Inflammatory macrophage (primary cell): ENCODE data around the gene TRAPPC1.
A peak's percentile ranks its signal among the peaks of the same experiment; 100 is the strongest.

Experiments
- DNase-seq, 2 donors: peaks; one replicate each; pipeline ENCODE4 v3.0.0-alpha.2; 2020 to 2022

The TRAPPC1 gene

GRCh38 chr17:7897773-7898172, 34.0 kb downstream of the TRAPPC1 start:
- peak; percentile 73 to 83 for DNase-seq

DNA sequence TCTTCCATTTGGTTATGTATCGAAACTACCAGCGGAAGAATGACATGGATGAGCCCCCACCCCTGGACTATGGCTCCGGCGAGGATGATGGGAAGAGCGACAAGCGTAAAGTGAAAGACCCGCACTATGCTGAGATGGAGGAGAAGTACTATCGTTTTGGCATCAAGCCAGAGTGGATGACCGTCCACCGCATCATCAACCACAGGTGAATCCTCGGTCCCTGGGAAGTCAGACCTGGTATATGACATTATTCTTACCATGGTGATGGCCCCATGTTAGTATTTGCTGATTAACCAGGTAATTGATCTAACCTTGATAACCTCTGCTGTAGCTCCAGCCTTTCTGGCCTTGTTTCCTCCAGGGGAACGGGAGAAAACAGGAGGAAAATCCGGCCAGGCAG, 34.7 kb downstream of the TRAPPC1 start:
- no peak for DNase-seq

GRCh38 chr17:7894866-7895265, 36.9 kb downstream of the TRAPPC1 start:
- DNase-seq, result no peak

- DNase-seq, result no peak
These were observed 37.5 kb downstream of the TRAPPC1 start for GRCh38 chr17:7894226-7894625.

GRCh38 chr17:7893187-7893880, 38.4 kb downstream of the TRAPPC1 start:
- no peak for DNase-seq

DNA sequence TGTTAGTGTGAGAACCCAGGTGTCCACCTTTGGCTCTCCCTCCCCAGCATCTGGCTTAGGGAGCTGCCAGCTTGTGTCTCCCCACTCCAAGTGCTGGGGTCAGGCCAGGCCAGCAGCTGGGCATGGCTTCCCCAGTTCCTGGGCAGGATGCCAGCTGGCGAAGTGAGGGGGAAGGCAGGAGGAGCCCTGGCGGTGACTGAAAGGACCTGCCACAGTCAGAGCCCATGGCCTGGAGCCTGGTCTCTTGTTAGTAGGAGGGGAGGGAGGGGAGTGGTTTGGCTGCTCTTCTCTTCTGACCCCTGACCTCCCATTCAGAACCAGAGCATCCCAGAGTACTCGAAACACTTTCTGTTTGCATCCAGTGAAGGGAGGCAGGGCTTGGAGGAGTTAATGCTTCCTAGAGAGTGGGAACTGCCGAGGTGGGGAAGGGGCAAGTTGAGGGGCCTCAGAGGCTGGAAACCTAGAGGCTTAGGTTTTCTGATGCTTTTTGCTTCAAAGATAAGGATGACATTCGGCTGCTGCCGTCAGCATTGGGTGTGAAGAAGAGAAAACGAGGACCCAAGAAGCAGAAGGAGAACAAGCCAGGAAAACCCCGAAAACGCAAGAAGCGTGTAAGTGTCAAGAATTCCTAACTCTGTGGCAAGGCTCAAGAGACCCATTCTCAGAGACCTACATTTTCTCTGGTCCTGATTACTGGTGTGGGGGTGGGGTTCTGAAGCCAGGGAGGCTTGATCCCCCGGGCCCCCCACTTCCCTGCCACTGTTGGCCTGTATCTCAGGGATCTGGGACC, 42.4 kb downstream of the TRAPPC1 start:
- peak; percentile 88 to 89 for DNase-seq

GRCh38 chr17:7888184-7888920, 43.4 kb downstream of the TRAPPC1 start, which contains the start of gene CHD3:
Gene CHD3, plus strand, starts transcription at chr17:7888789. Its CDS starts 212 bp downstream, at chr17:7889001.
- DNase-seq, result no peak

DNA sequence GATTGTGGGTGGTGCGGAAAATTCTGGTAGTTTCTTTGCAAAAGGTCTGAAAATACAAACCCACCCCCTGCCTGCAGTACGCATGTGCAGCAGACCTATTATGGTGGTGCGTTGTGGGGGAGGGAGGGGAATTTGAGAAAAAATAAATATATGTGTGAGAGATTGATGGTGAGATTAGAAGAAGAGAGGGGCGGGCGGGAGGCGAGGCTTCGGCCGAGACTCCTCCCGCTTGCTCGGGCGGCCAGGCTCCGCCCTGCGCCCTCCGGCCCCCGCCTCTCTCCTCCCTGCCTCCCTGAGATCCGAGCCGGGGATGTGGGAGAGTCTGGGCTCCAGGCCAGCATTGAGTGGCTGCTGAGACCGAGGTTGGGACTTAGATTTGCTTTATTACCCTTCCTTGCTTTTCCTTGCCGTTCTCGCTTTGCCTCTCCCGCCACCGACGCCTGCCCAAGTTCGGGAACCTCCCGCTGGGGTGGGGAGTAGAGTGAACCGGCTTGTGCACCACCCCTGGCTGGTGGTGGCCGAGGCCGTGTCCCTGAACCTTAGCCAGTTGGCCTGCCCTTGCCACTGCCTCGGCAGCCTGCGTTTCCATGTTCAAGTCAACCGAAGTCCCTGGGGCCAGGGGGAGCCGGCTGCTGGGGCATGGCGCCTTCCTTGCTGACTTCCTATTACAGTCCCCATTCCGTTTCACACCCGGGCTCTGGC, 44.1 kb downstream of the TRAPPC1 start:
- DNase-seq, result peak; percentile 76 to 82

- peak in 1 of 2 donors; percentile 45 for DNase-seq
These were observed 44.7 kb downstream of the TRAPPC1 start for GRCh38 chr17:7887038-7887481.

GRCh38 chr17:7886227-7887037, 45.3 kb downstream of the TRAPPC1 start:
- DNase-seq, result no peak

DNA sequence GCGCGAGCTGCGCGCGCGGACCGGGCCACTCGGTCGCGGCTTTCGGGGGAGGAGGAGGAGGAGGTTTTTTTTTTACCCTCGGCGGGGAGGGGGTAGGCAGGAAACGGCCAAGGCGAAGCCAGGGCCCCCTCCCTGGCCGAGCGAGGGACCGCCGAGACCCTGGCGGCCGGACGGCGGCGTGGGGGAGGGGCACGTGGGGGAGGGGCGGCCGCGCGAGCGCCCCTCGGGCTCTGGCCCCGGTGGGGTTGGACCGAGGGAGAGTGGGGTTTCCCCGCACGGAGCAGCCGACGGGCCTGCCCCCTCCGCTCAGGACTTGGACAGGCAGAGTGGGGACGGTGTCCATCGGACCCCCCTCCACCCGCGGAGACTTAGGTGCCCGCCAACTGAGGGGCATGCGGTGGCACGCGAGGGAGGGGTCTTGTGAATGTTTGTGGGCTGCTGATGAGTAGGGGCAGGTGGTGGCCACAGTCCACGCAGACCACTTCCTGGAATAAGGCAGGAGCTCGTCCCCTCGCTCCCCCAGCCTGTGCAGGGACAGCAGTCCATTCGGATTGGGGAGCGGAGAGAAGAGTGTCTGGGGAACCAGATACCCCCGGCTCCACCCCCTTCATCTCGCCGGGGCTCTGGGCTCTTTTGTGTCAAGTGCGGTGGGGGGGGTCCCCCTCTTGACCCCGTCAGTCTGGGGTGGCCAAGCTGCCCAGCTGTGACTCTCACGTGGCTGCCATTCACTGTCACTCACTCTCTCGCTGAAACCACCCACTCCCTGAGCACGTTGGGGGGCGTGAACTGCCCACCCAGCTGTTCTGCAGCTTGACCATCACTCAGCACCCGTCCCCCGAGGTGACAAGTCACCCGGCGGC, 46.1 kb downstream of the TRAPPC1 start:
- peak; percentile 30 to 40 for DNase-seq

DNA sequence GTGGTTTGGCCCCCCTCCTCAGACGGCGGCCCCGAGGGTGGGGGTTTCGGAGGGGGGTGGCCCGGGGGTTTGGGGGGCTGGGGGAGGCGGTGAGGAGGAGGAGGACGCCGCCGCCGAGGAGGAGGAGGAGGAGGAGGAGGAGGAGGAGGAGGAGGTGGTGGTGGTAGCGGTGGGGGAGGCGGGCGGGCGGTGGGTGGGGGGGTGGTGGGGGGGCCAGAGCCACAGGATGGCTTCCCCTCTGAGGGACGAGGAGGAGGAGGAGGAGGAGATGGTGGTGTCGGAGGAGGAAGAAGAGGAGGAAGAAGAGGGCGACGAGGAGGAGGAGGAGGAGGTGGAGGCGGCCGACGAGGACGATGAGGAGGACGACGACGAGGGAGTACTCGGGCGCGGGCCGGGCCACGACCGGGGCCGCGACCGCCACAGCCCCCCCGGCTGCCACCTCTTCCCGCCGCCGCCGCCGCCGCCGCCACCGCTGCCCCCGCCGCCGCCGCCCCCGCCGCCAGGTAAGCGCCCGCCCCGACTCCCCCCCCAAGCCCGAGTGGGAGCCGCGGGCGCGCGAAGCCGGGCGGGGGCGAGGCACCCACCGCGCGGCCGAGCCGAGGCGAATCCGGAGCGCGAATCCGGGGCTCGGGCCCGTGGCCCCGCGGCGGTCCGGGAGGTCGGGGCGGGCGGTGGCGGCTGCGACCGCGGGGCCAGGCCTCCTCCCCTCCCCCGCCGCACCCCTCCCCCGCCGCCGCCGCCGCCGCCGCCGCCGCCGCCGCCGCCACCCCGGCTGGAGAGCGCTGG, 47.0 kb downstream of the TRAPPC1 start:
- DNase-seq, result peak in 1 of 2 donors; percentile 24

GRCh38 chr17:7883781-7884386, 47.9 kb downstream of the TRAPPC1 start:
- no peak for DNase-seq

DNA sequence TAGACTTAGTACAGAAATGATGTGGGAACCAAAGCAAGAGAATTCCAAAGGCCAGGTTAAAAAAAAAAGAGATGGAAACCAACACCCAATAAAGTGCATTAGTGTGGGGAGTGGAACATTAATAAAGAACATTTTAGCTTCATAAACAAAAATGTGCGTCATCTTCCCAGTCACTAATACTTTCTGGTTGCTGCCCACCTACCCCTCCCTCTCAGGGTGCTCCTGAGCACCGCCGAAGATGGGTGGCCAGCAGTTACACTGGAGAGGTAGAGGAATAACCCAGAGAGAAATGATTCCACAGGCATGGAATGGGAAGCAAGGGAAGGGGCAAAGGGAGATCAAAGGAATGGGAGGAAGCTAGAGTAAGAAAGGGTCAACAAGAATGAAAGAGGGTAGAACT, 49.1 kb downstream of the TRAPPC1 start:
- DNase-seq, result no peak

DNA sequence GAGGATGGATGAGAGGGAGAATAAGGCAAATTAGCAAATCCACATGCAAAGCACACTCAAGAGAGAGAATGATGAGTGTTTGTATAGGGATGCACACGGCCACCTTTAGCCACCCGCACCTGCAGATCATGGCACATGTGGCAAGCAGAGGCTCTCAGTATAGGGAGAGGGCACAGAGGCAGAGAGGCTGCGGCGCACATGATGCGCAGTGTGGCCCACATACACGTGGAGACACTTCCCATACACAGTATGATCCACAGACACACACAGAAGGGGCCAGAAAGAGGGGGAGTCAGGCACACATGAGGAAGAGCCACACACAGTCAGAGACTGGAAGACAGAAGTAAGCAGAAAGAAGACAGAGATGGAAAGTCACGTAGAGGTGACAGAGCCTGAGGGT, 49.7 kb downstream of the TRAPPC1 start:
- no peak for DNase-seq

- DNase-seq, result no peak
These were observed 50.3 kb downstream of the TRAPPC1 start for GRCh38 chr17:7881276-7882054.
